GM21576 (cell line): ENCODE data around the gene IL1A.
A peak's percentile ranks its signal among the peaks of the same experiment; 100 is the strongest.

Source experiments
- ATAC-seq: cut with Tn5 transposase; IDR thresholded peaks from one replicate; pipeline ENCODE4 v1.9.1; 2021; ENCODE audit warnings: mild to moderate bottlenecking, moderate library complexity; ENCODE audit not compliant: unreplicated experiment

The IL1A gene

DNA sequence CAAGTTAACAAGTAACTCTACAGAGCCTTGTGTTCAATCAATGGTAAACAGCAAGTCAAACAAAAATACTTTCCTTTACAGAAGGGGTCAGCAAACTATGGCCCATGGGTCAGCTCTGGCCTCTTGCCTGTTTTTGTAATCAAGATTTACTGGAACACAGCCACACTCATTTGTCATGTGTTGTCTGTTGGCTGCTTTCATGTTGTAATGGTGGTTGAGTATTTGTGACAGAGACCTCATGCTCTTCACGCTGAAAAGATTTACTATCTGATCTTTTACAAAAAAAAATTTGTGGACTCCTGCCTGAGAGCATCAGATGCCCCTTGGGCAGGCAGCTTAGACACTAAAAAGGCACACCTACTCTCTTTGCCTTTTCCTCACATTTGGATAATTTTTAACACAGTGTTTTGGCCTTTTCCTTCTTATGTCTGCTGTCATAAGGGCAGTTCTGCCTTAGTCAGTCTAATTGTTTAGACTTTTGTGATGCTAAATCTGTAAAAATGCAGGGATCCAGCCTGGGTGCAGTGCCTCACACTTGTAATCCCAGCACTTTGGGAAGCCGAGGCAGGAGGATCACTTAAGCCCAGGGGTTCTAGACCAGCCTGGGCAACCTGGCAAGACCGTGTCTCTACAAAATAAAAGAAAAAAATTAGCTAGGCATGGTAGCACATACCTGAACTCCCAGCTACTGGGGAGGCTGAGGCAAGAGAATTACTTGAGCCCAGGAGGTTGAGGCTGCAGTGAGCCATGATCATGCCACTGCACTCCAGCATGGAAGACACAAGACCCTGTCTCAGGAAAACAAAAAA, 34.0 kb upstream of the IL1A start:
- no peak for ATAC-seq

DNA sequence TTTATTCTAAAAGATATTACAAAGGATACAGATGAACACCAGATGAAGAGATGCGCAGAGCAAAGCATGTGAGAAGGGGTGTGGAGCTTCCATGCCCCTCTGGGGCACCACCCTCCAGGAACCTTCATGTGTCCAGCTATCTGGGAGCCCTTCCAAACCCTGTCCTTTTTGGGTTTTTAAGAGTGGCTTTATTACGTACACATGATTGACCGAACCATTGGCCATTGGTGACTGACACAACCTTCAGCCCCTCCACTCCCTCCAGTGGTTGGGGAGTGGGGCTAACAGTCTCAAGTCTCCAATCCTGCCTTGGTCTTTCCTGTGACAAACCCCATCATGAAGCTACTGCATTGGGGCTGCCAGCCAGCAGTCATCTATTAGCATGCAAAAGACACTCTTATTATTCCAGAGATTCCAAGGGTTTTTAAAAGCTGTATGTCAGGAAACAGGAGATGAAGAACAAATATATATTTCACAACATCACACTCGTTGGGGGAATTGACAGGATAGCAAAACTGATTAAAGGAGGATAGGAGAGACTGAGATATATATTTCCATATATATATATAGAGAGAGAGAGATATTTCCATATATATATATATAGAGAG, 32.9 kb upstream of the IL1A start:
- ATAC-seq: no peak

DNA sequence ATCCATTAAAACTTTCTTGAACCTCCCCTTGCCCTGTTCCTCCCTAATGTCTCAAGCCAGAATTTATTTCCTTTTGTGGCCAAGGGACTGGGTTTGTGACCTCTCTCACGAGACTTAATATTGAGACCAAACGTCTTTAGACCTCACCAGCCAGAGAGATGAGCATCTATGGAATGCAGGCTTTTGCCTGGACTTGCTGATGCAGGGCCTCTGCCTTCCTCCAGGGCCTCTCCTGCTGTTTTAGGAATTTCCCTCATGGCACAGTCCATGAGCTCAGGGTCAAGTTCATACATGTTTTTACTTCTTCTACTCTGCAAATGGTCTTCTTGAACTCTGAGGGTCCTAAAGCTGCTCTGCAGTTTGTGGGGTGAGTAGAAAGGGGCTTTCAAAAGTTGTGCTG, 30.0 kb upstream of the IL1A start:
- ATAC-seq: no peak

- no peak for ATAC-seq
Observed at GRCh38 chr2:112813280-112813966, 29.1 kb upstream of the IL1A start.

DNA sequence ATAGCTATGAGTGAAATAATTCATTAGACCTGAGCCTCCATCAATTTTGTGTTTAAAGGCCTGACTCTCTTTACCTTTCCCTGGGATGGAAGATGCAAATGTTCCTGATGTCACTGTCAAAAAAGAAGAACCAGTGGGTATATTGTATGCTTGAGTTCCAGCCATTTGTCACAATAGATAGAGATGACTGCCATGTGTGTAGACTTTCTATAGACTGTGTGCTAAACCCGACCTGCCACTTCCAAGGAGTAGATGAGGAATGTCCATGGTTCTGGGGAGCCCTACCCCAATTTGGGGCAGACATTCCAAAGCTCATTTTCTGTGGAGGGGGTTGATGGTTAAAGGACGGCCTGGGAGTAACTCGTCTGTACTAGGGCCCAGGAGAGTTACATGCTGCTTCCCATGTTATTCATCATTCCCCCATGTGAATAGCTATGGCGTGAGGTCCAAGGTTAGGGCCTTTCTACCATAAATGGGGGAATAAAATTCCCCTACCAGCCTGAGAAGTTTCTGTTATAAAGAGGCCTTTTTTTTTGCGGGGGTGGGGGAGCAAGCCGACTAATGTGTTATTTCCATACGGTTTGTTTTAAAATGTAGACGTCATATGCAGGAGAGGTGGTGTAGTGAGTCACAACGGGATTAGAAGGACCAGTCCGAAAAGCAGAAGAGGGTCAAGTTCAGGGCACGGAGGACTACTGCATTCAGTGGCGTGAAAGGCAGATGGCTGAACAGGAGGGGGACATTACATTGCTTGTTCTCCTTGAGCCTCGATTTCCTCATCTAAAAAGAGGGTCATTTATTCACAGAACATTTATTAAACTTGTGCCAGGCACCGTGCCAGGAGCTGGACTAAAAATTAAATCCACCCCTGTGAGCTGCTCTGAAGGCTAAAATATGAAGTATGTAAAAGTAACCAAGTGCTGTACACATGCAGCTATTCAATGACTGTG, 28.3 kb upstream of the IL1A start:
- no peak for ATAC-seq

DNA sequence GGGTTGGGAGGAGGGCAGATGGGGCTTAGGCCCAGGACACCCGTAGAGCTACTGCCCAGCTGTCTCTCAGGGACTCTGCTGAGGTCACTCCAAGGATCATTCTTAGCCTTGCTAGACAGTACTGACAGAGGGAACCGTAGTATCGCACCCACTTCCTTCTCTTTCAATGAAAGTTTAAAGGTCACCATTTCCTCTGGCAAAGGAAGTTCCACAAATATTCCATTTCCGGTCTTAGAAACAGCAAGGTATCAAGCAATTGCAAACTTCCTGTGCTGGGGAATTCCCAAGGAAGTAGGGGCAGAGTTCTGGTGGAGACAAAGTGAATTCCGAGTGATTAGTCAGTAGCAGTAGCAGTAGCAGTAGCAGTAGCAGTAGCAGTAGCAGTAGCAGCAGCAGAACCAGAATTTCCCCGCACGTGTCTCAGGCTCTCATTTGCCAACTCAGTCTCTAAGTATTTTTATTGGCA, 27.6 kb upstream of the IL1A start:
- no peak for ATAC-seq

DNA sequence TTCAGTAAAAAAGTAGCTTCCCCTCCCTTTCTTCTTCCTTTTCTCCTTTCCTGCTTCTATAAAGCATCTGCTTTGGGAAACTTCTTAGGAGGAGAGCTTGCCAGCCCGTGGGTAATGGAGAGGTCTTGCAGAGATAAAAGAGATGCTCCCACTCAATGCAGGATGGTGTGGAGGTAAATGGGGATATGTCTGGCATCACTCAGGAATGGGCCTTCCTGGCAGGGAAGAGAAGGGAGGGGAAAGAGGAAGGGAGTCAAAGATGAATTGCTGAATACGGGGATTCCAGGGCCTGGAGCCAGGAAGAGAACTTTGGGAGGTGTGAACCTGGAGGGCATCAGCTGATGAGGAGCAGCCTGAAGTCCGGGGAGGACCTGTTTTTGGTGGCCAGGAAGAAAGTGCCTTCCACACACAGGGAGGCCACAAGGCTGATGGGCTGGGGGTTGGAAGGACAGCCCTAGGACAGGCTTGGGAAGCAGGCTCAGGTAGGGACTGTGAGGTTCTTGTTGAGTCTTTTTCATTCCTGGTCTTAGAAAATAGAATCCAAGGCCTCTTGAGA, 27.1 kb upstream of the IL1A start:
- ATAC-seq: no peak

- ATAC-seq: no peak
Observed at GRCh38 chr2:112809112-112809511, 24.8 kb upstream of the IL1A start.

GRCh38 chr2:112807233-112807807, 23.0 kb upstream of the IL1A start:
- no peak for ATAC-seq

GRCh38 chr2:112805542-112805941, 21.2 kb upstream of the IL1A start:
- ATAC-seq: peak; percentile 58

GRCh38 chr2:112803691-112804521, 19.6 kb upstream of the IL1A start:
- no peak for ATAC-seq

DNA sequence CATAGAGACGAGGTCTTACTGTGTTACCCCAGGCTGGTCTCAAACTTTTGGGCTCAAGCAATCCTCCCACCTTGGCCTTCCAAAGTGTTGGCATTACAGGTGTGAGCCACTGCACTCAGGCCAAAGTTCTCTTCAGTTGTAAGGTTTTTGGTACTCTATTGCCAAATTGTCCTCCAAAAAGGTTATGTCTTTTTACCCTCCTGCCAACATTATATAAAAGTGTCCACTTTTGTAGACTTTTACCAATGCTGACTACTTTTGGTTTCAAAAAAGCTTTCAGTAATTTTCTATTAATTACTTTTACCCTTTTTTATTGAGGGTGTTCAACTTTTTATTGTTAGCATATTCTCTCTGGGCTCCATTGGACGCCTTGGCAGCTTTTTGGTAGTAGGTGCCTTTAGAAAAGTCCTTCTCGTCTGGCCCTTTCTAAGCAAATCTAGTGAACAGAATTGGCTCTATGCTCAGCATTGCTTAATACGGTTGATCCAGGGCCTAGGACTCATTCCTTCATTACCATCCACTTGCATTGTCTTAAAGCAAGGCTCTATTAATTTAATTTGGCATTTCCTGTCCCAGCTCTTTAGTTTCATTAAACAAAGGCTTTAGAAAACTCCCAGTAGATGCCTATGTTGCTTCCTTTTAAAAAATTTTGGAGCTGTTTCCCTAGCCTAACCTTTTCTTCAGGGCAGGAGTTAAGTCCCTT, 16.7 kb upstream of the IL1A start:
- ATAC-seq: no peak

DNA sequence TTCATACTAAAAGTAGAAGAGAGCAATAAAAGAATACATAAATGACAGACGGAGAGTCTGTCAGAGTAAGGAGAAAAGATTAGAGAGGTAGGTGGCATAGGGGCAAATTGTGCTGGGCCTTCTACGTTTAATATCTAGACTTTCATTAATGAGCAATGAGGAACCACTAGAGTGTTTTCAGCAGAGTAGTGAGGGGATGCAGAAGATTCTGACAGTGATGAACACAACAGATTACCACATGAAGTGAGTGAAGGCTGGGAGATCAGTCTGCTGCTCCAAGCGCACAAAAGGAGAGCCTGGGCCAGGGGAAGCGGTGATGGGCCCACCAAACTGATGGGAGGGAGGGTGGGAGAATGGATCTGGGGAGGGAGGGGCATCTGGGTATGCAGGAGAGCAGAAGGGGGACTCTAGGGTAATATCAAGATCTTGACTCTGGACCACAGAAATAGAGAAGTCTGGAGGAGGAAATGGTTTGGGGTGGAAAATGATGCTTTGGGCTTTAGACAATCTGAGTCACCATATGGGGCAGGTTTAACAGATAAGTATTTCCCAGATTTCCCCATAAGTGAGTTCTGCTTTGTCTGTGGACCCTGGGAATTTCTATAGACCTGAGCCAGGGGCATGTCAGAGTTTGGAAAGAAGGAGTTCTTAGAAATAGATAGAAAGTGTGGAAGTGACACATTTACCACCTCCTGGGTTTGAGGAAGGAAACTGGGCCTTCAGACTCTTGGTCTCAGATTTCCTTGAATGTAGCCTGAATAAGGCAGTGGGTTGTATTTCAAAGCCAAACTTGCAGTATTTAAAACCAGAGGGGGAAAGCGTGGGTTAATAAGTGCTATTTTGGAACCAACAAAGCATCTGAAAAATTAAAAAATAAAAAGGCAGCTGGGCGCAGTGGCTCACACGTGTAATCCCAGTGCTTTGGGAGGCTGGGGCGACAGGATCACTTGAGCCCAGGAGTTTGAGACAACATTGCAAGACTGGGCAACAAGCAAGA, 15.0 kb upstream of the IL1A start:
- no peak for ATAC-seq

GRCh38 chr2:112796486-112796885, 12.2 kb upstream of the IL1A start:
- no peak for ATAC-seq

DNA sequence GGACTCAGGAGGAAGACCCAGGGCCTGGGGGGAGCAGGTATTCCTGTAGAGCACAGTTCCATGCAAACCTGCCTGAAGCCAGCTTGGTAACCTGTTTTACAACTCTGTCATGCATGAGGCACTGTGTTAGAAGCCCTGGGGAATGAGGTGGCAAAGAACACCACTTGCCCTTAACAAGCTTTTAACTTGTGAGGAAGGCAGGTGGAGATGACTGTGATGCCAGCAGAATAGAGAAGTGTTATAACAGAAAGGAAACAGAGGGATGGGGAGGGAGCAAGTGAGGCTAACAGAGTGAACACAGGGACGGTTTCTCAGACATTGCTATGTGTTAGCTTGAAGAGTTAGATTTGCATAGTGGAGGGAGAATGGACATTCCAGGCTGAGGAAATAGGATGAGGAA, 11.5 kb upstream of the IL1A start:
- no peak for ATAC-seq

- ATAC-seq: no peak
Observed at GRCh38 chr2:112794841-112795240, 10.5 kb upstream of the IL1A start.

DNA sequence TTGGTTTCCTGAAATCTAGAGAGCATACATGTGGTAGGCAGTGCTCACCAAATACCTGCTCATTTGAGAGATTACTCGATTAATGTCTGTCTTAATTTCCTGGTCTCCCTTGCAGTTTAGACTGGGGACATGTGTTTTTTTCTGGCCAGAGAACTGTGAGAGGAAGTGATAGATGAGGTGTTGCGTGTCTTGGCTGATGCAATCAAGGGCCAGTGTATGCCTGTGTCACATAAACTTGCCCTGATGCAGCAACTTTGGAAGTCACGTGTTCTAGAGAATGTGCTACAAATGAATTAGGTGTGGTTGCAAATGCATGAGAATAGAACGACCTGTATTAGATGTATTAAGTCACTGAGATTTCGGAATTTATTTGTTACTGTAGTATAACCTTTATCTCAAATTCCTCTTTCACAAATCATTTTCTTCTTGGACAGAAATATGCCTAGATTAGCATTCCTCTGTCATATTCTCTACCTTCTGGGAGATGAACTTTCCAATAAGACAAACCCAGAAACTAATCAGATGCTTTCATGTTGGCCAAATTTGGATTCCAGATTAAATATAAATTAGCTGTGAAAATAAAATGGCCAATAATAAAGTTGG, 9.9 kb upstream of the IL1A start:
- peak; percentile 63 for ATAC-seq
